Mesothelial cell of epicardium (in vitro differentiated cells): Measurements from ENCODE around the gene BARX2. TPM values are rescaled to one million over a fixed set of nuclear protein-coding genes. Genes with fewer than 3 reads are reported as not detected.

ENCODE experiments used
- DNase-seq, 2 experiments: peaks; one replicate each; pipeline ENCODE4 v3.0.0; 2021; ENCODE audit warnings: low spot score in 2 of 2; ENCODE audit not compliant: unreplicated experiment in 2 of 2
- H3K27ac Mint-ChIP-seq: 2 replicates; pipeline ENCODE4 v1.8.0; 2021; ENCODE audit warnings: mixed read lengths
- H3K27me3 Mint-ChIP-seq: 2 replicates; pipeline ENCODE4 v1.8.0; 2021; ENCODE audit warnings: low read depth, mixed read lengths
- H3K36me3 Mint-ChIP-seq: 2 replicates; pipeline ENCODE4 v1.8.0; 2021; ENCODE audit warnings: mixed read lengths
- H3K4me1 Mint-ChIP-seq: 2 replicates; pipeline ENCODE4 v1.8.0; 2021; ENCODE audit warnings: mixed read lengths
- H3K4me3 Mint-ChIP-seq: 2 replicates; pipeline ENCODE4 v1.8.0; 2021; ENCODE audit warnings: mild to moderate bottlenecking, moderate library complexity, mixed read lengths
- H3K9me3 Mint-ChIP-seq: 2 replicates; pipeline ENCODE4 v1.8.0; 2021; ENCODE audit warnings: mixed read lengths
- total RNA-seq: library from RNA; stranded (reverse); gene quantifications from 3 replicates; pipeline ENCODE4 v1.2.1, GENCODE V29; 2021
- TF ChIP-seq, protein P1 (sequence below): fragments of 200-600 bp; sonication (generic); IDR thresholded peaks from one replicate; pipeline ENCODE4 v1.5.0; 2021; ENCODE audit warnings: antibody characterized with exemption; ENCODE audit not compliant: unreplicated experiment

BARX2 gene
- total RNA-seq, 1 donor from 2014 or later: 69.9 TPM

DNA sequence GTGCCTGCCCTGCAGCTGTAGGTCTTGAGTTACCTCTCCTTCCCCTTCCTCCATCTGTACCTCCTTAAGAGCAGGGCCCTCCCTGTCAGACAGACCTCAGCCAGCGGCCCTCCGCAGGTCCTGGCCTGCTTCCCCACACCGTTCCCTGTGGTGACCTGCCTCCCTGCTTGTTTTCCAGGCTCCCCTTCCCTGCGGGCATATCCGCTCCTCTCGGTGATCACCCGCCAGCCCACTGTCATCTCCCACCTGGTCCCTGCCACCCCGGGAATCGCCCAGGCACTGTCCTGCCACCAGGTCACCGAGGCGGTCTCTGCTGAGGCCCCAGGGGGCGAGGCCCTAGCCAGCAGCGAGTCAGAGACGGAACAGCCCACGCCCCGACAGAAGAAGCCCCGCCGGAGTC is 60.9 kb downstream of the BARX2 start:
- Mint-ChIP-seq H3K27ac (peak overlapping the region; percentile 94), H3K4me1 (peaks cover 46% of the 10 kb centered on the region), H3K4me3 (no peak overlapping the region), H3K36me3 (peaks cover 17% of the 10 kb centered on the region), H3K9me3 (peaks cover 4% of the 10 kb centered on the region), H3K27me3 (no peaks in the 10 kb centered on the region)
- TF ChIP-seq, protein P1, sequence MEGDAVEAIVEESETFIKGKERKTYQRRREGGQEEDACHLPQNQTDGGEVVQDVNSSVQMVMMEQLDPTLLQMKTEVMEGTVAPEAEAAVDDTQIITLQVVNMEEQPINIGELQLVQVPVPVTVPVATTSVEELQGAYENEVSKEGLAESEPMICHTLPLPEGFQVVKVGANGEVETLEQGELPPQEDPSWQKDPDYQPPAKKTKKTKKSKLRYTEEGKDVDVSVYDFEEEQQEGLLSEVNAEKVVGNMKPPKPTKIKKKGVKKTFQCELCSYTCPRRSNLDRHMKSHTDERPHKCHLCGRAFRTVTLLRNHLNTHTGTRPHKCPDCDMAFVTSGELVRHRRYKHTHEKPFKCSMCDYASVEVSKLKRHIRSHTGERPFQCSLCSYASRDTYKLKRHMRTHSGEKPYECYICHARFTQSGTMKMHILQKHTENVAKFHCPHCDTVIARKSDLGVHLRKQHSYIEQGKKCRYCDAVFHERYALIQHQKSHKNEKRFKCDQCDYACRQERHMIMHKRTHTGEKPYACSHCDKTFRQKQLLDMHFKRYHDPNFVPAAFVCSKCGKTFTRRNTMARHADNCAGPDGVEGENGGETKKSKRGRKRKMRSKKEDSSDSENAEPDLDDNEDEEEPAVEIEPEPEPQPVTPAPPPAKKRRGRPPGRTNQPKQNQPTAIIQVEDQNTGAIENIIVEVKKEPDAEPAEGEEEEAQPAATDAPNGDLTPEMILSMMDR: no peak
- DNase-seq: no peak

DNA sequence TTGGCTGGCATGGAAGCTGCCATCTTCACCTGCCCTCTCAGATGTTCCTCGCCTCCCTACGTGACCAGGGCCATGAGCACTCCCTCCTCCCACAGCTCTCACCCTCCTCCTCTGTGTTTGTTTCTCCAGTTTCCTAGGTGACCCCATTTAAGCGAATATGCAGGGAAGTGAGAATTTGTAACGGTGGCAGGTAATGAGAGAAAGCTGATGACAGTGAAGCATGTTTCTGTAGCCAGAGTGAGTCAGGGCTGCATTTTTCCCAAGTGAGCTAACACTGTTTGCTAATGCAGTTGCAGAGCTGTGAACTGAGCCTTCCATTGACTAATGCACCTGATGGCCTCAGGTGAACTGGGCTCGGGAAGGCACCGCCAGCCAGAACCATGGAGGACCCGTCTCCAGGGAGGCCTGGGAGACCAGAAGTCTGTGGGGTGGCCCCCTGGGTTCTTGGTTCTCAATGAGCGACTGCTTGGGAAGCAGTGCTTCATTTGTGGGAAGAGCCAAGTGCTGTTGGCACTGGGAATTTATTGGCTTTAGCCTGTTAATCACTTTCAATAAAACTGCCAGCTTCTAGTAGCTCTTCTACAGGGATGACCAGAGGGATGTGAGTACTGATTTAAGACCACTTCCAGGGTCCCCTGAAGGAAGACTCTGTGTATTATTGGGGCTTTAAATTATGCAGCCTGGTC is 64.5 kb downstream of the BARX2 start:
- Mint-ChIP-seq H3K36me3 (peaks cover 13% of the 10 kb centered on the region), H3K9me3 (no peaks in the 10 kb centered on the region), H3K27ac (peak overlapping the region; percentile 92), H3K27me3 (no peaks in the 10 kb centered on the region), H3K4me1 (peaks cover 42% of the 10 kb centered on the region), H3K4me3 (no peak overlapping the region)
- no peak for DNase-seq
- TF ChIP-seq, protein P1: no peak

DNA sequence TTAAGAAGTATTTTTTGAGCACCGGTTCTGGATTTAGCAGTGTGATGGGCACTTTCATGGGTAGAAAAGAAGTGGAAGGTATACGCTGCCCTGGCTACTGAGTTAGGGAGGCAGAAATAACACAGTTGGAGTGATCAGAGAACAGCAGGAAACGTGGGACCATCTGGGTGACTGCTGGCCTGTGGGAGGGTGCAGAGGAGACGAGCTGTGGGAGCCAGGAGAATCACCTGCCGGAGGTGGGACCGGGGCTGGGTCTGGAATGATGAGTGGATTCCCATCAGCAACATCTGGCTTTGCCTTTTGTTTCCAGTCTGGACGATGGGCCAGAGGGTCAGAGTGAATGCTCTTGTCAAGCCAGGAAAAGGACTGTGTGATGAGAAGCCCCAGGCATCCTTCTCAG is 66.5 kb downstream of the BARX2 start:
- H3K9me3 Mint-ChIP-seq: peaks cover 2% of the 10 kb centered on the region
- DNase-seq: no peak
- no peaks in the 10 kb centered on the region for H3K27me3 Mint-ChIP-seq
- no peak overlapping the region for H3K4me3 Mint-ChIP-seq
- TF ChIP-seq, protein P1: no peak
- peaks cover 37% of the 10 kb centered on the region for H3K4me1 Mint-ChIP-seq
- peaks cover 17% of the 10 kb centered on the region for H3K36me3 Mint-ChIP-seq
- no peak overlapping the region for H3K27ac Mint-ChIP-seq

DNA sequence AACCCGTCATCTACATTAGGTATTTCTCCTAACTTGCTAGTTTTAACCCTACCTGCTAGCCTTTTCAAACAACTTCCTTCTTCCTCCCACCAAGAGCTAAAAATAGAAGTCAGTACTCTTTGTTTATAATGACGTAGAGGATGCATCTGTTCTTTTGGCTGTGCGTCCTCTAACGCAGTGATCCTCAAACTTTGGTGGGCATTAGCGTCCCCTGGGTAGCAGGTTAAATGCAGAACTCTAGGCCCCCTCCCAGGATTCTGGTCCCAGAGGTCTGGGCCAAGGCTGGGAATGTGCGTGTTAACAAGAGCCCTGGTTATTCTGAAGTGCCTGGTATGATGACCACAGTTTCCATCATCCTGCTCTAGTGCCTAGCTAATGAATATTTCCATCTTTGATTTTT is 67.6 kb downstream of the BARX2 start:
- Mint-ChIP-seq H3K36me3 (peaks cover 28% of the 10 kb centered on the region), H3K27me3 (no peaks in the 10 kb centered on the region), H3K4me1 (peaks cover 38% of the 10 kb centered on the region), H3K4me3 (no peak overlapping the region), H3K9me3 (peaks cover 9% of the 10 kb centered on the region), H3K27ac (no peak overlapping the region)
- no peak for DNase-seq
- TF ChIP-seq, protein P1: no peak

DNA sequence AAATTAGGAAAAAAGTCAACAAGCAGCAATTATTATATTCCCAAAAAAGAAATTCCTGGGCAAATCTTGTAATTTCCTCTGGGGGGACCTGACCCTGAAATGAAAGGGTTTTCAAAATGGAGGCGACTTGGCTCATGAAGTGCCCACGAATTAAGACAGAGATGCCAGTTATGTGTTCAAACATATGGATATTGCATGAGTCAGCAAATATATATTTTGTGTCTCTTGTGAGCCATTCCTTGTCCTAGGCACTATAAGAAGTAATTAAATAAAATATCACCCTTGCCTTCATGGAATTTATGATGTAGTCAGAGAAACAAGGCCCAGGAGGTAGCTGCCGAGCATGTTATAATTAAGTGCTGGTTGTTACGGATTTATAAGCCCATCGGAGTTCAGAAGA is 68.6 kb downstream of the BARX2 start:
- Mint-ChIP-seq H3K27me3 (no peaks in the 10 kb centered on the region), H3K27ac (no peak overlapping the region), H3K9me3 (peaks cover 16% of the 10 kb centered on the region), H3K36me3 (peaks cover 36% of the 10 kb centered on the region), H3K4me3 (no peak overlapping the region), H3K4me1 (peaks cover 34% of the 10 kb centered on the region)
- DNase-seq: no peak
- TF ChIP-seq, protein P1: no peak
